SK-N-SH treated with all-trans-retinoic acid at 6 μM for 48 hours (cell line): ENCODE results near the gene EXOC1L.

Source experiments
- ATAC-seq: fragments of 200-7000 bp; cut with Tn5 transposase; 3 replicates; pipeline ENCODE4 v1.9.1; 2020; ENCODE audit warnings: mild to moderate bottlenecking, moderate library complexity
- ARNTL ChIP-seq: fragments of 450-650 bp; formaldehyde crosslinking; IDR thresholded peaks from 2 replicates; pipeline ENCODE4 v1.5.0; 2020; ENCODE audit warnings: low read depth, mild to moderate bottlenecking, moderate library complexity, borderline replicate concordance
- BACH2 ChIP-seq: fragments of 250-450 bp; sonication (Bioruptor Pico); IDR thresholded peaks from 2 replicates; pipeline ENCODE4 v1.9.0; 2021; ENCODE audit warnings: mild to moderate bottlenecking, borderline replicate concordance
- CSDC2 ChIP-seq: fragments of 250-450 bp; sonication (Bioruptor Pico); IDR thresholded peaks from 2 replicates; pipeline ENCODE4 v1.5.0; 2020; ENCODE audit warnings: mild to moderate bottlenecking, moderate library complexity
- ESRRG ChIP-seq: fragments of 250-450 bp; sonication (Bioruptor Pico); IDR thresholded peaks from 2 replicates; pipeline ENCODE4 v1.6.1; 2021; ENCODE audit warnings: mild to moderate bottlenecking
- GLIS3 ChIP-seq: fragments of 250-450 bp; sonication (Bioruptor Pico); IDR thresholded peaks from 2 replicates; pipeline ENCODE4 v1.5.0; 2020; ENCODE audit warnings: mild to moderate bottlenecking, moderate library complexity
- ISL1 ChIP-seq: fragments of 250-450 bp; sonication (Bioruptor Pico); IDR thresholded peaks from 2 replicates; pipeline ENCODE4 v2.1.2; 2022; ENCODE audit warnings: mild to moderate bottlenecking, moderate library complexity
- OSR1 ChIP-seq: fragments of 250-450 bp; sonication (Bioruptor Pico); IDR thresholded peaks from 2 replicates; pipeline ENCODE4 v1.8.0; 2022; ENCODE audit warnings: moderate library complexity, mild to moderate bottlenecking, inconsistent platforms
- PPARA ChIP-seq: fragments of 250-450 bp; sonication (Bioruptor Pico); IDR thresholded peaks from 2 replicates; pipeline ENCODE4 v1.5.0; 2020; ENCODE audit warnings: mild to moderate bottlenecking, borderline replicate concordance
- RARB ChIP-seq: fragments of 250-450 bp; sonication (Bioruptor Pico); IDR thresholded peaks from 2 replicates; pipeline ENCODE4 v1.8.0; 2021; ENCODE audit warnings: mild to moderate bottlenecking, moderate library complexity
- SNAI2 ChIP-seq: fragments of 250-450 bp; sonication (Bioruptor Pico); IDR thresholded peaks from 2 replicates; pipeline ENCODE4 v1.5.0; 2020; ENCODE audit warnings: mild to moderate bottlenecking, moderate library complexity
- TCF4 ChIP-seq: fragments of 250-450 bp; sonication (Bioruptor Pico); IDR thresholded peaks from 2 replicates; pipeline ENCODE4 v1.8.0; 2021; ENCODE audit warnings: mild to moderate bottlenecking, moderate library complexity, borderline replicate concordance
- TOX ChIP-seq: fragments of 250-450 bp; sonication (Bioruptor Pico); IDR thresholded peaks from 2 replicates; pipeline ENCODE4 v1.8.0; 2021; ENCODE audit warnings: mild to moderate bottlenecking, moderate library complexity, borderline replicate concordance
- ZC3H10 ChIP-seq: fragments of 250-450 bp; sonication (Bioruptor Pico); IDR thresholded peaks from 2 replicates; pipeline ENCODE4 v1.5.1; 2021; ENCODE audit warnings: mild to moderate bottlenecking, moderate library complexity
- ZFP30 ChIP-seq: fragments of 450-650 bp; formaldehyde crosslinking; IDR thresholded peaks from 2 replicates; pipeline ENCODE4 v1.5.0; 2022; ENCODE audit warnings: mild to moderate bottlenecking, moderate library complexity
- ZNF565 ChIP-seq: fragments of 450-650 bp; formaldehyde crosslinking; conservative IDR thresholded peaks from 2 replicates; pipeline ENCODE4 v1.5.0; 2020; ENCODE audit warnings: low read depth, mild to moderate bottlenecking, moderate library complexity
- ZNF70 ChIP-seq: fragments of 450-650 bp; formaldehyde crosslinking; IDR thresholded peaks from 2 replicates; pipeline ENCODE4 v1.5.0; 2020; ENCODE audit warnings: mild to moderate bottlenecking, moderate library complexity
- ZNF8 ChIP-seq: fragments of 450-650 bp; formaldehyde crosslinking; IDR thresholded peaks from 2 replicates; pipeline ENCODE4 v1.5.0; 2020; ENCODE audit warnings: mild to moderate bottlenecking, moderate library complexity
- TF ChIP-seq, protein P1 (sequence below): fragments of 250-450 bp; sonication (Bioruptor Pico); IDR thresholded peaks from 2 replicates; pipeline ENCODE4 v1.8.0; 2021; ENCODE audit warnings: low read depth, mild to moderate bottlenecking, moderate library complexity, borderline replicate concordance
- TF ChIP-seq, protein P2 (sequence below): fragments of 250-450 bp; sonication (Bioruptor Pico); IDR thresholded peaks from 2 replicates; pipeline ENCODE4 v1.5.1; 2020; ENCODE audit warnings: low read depth, mild to moderate bottlenecking, moderate library complexity
- TF ChIP-seq, protein P3 (sequence below): fragments of 250-450 bp; sonication (Bioruptor Pico); IDR thresholded peaks from 2 replicates; pipeline ENCODE4 v1.5.1; 2021; ENCODE audit warnings: mild to moderate bottlenecking, moderate library complexity
- TF ChIP-seq, protein P4 (sequence below): fragments of 250-450 bp; sonication (Bioruptor Pico); IDR thresholded peaks from 2 replicates; pipeline ENCODE4 v1.5.0; 2020; ENCODE audit warnings: mild to moderate bottlenecking, moderate library complexity
- TF ChIP-seq, protein P5 (sequence below): fragments of 250-450 bp; sonication (Bioruptor Pico); IDR thresholded peaks from 2 replicates; pipeline ENCODE4 v1.8.0; 2020; ENCODE audit warnings: mild to moderate bottlenecking, moderate library complexity, borderline replicate concordance

EXOC1L gene

DNA sequence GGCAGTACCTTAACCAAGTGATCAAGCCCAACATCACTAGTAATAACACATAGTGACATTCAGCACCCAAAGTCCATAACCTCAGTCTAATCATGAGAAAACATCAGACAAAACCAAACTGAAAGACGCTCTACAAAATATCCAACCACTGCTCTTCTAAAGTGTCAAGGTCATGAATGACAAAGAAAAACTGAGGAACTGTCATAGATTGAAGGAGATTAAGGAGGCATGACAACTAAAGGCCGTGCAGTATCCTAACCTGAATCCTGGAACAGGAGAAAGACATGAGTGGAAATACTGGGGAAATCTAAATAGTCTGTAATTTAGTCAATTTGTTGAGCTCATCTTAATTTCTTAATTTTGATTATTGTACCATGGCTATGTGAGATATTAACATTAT, 38.2 kb upstream of the EXOC1L start:
- no peak for ATAC-seq
- TF ChIP-seq CSDC2 (CRISPR knock-in tag) (no peak), TOX (CRISPR knock-in tag) (no peak), RARB (CRISPR knock-in tag) (no peak), TCF4 (no peak), OSR1 (CRISPR knock-in tag) (no peak), ZFP30 (CRISPR knock-in tag) (no peak), ARNTL (CRISPR knock-in tag) (no peak), SNAI2 (no peak), ISL1 (CRISPR knock-in tag) (no peak), ZNF70 (CRISPR knock-in tag) (no peak), ZC3H10 (CRISPR knock-in tag) (no peak), ZNF565 (no peak), ZNF8 (CRISPR knock-in tag) (no peak), GLIS3 (CRISPR knock-in tag) (no peak), ESRRG (CRISPR knock-in tag) (no peak), BACH2 (CRISPR knock-in tag) (no peak)
- TF ChIP-seq, protein P1, sequence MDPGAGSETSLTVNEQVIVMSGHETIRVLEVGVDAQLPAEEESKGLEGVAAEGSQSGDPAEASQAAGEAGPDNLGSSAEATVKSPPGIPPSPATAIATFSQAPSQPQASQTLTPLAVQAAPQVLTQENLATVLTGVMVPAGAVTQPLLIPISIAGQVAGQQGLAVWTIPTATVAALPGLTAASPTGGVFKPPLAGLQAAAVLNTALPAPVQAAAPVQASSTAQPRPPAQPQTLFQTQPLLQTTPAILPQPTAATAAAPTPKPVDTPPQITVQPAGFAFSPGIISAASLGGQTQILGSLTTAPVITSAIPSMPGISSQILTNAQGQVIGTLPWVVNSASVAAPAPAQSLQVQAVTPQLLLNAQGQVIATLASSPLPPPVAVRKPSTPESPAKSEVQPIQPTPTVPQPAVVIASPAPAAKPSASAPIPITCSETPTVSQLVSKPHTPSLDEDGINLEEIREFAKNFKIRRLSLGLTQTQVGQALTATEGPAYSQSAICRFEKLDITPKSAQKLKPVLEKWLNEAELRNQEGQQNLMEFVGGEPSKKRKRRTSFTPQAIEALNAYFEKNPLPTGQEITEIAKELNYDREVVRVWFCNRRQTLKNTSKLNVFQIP = no peak
- TF ChIP-seq, protein P2, sequence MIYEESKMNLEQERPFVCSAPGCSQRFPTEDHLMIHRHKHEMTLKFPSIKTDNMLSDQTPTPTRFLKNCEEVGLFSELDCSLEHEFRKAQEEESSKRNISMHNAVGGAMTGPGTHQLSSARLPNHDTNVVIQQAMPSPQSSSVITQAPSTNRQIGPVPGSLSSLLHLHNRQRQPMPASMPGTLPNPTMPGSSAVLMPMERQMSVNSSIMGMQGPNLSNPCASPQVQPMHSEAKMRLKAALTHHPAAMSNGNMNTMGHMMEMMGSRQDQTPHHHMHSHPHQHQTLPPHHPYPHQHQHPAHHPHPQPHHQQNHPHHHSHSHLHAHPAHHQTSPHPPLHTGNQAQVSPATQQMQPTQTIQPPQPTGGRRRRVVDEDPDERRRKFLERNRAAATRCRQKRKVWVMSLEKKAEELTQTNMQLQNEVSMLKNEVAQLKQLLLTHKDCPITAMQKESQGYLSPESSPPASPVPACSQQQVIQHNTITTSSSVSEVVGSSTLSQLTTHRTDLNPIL = no peak
- TF ChIP-seq, protein P3, sequence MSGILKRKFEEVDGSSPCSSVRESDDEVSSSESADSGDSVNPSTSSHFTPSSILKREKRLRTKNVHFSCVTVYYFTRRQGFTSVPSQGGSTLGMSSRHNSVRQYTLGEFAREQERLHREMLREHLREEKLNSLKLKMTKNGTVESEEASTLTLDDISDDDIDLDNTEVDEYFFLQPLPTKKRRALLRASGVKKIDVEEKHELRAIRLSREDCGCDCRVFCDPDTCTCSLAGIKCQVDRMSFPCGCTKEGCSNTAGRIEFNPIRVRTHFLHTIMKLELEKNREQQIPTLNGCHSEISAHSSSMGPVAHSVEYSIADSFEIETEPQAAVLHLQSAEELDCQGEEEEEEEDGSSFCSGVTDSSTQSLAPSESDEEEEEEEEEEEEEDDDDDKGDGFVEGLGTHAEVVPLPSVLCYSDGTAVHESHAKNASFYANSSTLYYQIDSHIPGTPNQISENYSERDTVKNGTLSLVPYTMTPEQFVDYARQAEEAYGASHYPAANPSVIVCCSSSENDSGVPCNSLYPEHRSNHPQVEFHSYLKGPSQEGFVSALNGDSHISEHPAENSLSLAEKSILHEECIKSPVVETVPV (CRISPR knock-in tag) = no peak
- TF ChIP-seq, protein P4, sequence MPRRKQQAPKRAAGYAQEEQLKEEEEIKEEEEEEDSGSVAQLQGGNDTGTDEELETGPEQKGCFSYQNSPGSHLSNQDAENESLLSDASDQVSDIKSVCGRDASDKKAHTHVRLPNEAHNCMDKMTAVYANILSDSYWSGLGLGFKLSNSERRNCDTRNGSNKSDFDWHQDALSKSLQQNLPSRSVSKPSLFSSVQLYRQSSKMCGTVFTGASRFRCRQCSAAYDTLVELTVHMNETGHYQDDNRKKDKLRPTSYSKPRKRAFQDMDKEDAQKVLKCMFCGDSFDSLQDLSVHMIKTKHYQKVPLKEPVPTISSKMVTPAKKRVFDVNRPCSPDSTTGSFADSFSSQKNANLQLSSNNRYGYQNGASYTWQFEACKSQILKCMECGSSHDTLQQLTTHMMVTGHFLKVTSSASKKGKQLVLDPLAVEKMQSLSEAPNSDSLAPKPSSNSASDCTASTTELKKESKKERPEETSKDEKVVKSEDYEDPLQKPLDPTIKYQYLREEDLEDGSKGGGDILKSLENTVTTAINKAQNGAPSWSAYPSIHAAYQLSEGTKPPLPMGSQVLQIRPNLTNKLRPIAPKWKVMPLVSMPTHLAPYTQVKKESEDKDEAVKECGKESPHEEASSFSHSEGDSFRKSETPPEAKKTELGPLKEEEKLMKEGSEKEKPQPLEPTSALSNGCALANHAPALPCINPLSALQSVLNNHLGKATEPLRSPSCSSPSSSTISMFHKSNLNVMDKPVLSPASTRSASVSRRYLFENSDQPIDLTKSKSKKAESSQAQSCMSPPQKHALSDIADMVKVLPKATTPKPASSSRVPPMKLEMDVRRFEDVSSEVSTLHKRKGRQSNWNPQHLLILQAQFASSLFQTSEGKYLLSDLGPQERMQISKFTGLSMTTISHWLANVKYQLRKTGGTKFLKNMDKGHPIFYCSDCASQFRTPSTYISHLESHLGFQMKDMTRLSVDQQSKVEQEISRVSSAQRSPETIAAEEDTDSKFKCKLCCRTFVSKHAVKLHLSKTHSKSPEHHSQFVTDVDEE (CRISPR knock-in tag) = no peak

DNA sequence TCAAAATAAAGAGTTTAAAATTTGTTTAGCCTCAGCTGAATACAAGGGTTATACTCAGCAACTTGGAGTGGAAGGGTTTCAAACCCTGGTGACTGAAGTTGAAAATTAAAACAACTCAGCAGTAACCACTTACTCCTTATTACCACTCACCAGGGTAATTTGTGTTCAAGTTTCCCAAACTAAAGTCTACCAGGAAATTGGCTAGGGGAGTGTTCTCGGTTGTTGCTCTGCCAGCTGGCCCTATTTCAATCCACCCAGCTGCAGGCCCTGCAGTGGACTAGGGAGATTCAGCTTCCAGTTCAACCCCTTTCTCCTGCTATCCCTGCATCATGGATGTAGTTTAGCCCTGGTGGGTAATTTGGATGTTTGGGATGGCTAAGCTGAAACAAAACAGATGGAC, 37.8 kb upstream of the EXOC1L start:
- TF ChIP-seq, protein P5, sequence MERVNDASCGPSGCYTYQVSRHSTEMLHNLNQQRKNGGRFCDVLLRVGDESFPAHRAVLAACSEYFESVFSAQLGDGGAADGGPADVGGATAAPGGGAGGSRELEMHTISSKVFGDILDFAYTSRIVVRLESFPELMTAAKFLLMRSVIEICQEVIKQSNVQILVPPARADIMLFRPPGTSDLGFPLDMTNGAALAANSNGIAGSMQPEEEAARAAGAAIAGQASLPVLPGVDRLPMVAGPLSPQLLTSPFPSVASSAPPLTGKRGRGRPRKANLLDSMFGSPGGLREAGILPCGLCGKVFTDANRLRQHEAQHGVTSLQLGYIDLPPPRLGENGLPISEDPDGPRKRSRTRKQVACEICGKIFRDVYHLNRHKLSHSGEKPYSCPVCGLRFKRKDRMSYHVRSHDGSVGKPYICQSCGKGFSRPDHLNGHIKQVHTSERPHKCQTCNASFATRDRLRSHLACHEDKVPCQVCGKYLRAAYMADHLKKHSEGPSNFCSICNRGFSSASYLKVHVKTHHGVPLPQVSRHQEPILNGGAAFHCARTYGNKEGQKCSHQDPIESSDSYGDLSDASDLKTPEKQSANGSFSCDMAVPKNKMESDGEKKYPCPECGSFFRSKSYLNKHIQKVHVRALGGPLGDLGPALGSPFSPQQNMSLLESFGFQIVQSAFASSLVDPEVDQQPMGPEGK = no peak
- TF ChIP-seq CSDC2 (CRISPR knock-in tag) = no peak
- TF ChIP-seq PPARA (CRISPR knock-in tag) = no peak
- no peak for TF ChIP-seq BACH2 (CRISPR knock-in tag)
- no peak for TF ChIP-seq RARB (CRISPR knock-in tag)
- no peak for TF ChIP-seq GLIS3 (CRISPR knock-in tag)
- no peak for TF ChIP-seq OSR1 (CRISPR knock-in tag)
- TF ChIP-seq ZFP30 (CRISPR knock-in tag) = no peak
- ATAC-seq = no peak

DNA sequence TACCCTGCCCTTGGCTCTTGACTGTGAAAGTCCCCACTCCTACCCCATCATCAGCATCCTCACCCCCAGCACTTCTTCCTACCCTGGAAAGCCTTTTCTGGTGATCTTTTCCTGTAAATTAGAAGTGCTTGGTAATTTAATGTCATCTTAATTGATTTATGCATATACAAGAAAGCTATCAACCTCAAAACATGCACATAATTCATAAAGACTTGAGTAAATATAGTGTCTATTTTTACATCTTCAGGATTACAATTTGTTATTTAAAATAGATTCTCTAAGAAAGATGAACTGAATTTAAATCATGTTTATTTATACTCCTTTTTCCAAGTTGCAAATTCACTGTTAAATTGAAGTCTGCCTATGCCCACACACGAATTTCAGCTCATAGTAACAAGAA, 36.0 kb upstream of the EXOC1L start:
- no peak for ATAC-seq
- TF ChIP-seq PPARA (CRISPR knock-in tag) (no peak), CSDC2 (CRISPR knock-in tag) (no peak), ARNTL (CRISPR knock-in tag) (no peak), ZNF70 (CRISPR knock-in tag) (no peak), ZNF8 (CRISPR knock-in tag) (no peak), TCF4 (no peak), ZC3H10 (CRISPR knock-in tag) (no peak), GLIS3 (CRISPR knock-in tag) (no peak), ZNF565 (no peak), ZFP30 (CRISPR knock-in tag) (no peak), ESRRG (CRISPR knock-in tag) (no peak)
- TF ChIP-seq, protein P4 (CRISPR knock-in tag) = no peak
- TF ChIP-seq, protein P1 = no peak
- TF ChIP-seq, protein P3 (CRISPR knock-in tag) = no peak
